ENCODE results near the gene TBC1D22A. TPM values are rescaled to one million over a fixed set of nuclear protein-coding genes. Genes with fewer than 3 reads are reported as not detected.

The TBC1D22A gene
- total and polyA plus RNA-seq, 8 donors: 12.0 to 17.6 (median 15.3) TPM

- DNase-seq (no peak), FAIRE-seq (no peak), ATAC-seq (no peak)
- Histone ChIP-seq H3K4me3 (no peak overlapping the region), H3K36me3 (peaks cover 0 to under 1% (median 0%) of the 10 kb centered on the region in 3 donors), H3K27ac (no peak overlapping the region), H3K4me1 (peaks cover 0 to 7% (median 0%) of the 10 kb centered on the region in 3 donors), H3K27me3 (no peaks in the 10 kb centered on the region), H3K9me3 (no peaks in the 10 kb centered on the region)
- intact Hi-C loops (cut with DNase I): no loop called here
- WGBS, 2 donors: 97 to 99% methylated on average over 7 of the region's 7 CpGs
- no peak for TF ChIP-seq CTCF (IDR thresholded peaks at IDR 0.05)
Observed at GRCh38 chr22:46865642-46866041, 103.2 kb downstream of the TBC1D22A start.

- no peak for TF ChIP-seq CTCF (IDR thresholded peaks at IDR 0.05)
- H3K4me1 ChIP-seq: peaks cover 0 to 7% (median 0%) of the 10 kb centered on the region in 3 donors
- no peaks in the 10 kb centered on the region for H3K27me3 ChIP-seq
- intact Hi-C loops (cut with DNase I): no loop called here
- H3K9me3 ChIP-seq: no peaks in the 10 kb centered on the region
- H3K36me3 ChIP-seq: peaks cover 0 to 4% (median 0%) of the 10 kb centered on the region in 3 donors
- H3K4me3 ChIP-seq: no peak overlapping the region
- no peak overlapping the region for H3K27ac ChIP-seq
- no peak for ATAC-seq
- 90 to 91% methylated on average over 8 of the region's 8 CpGs for WGBS, 2 donors
- FAIRE-seq: no peak
- DNase-seq: no peak
Observed at GRCh38 chr22:46866591-46866990, 104.1 kb downstream of the TBC1D22A start.

- 95 to 96% methylated on average over 4 of the region's 4 CpGs for WGBS, 2 donors
- TF ChIP-seq CTCF (IDR thresholded peaks at IDR 0.05): no peak
- Histone ChIP-seq H3K36me3 (peaks cover 0 to 4% (median 0%) of the 10 kb centered on the region in 3 donors), H3K27ac (no peak overlapping the region), H3K4me3 (no peak overlapping the region), H3K4me1 (peaks cover 0 to 7% (median 0%) of the 10 kb centered on the region in 3 donors), H3K27me3 (no peaks in the 10 kb centered on the region), H3K9me3 (no peaks in the 10 kb centered on the region)
- intact Hi-C loops (cut with DNase I): no loop called here
- no peak for ATAC-seq
- no peak for DNase-seq
- FAIRE-seq: no peak
Observed at GRCh38 chr22:46867106-46867505, 104.7 kb downstream of the TBC1D22A start.

- Histone ChIP-seq H3K27ac (no peak overlapping the region), H3K4me3 (no peak overlapping the region), H3K9me3 (no peaks in the 10 kb centered on the region), H3K27me3 (no peaks in the 10 kb centered on the region), H3K4me1 (no peaks in the 10 kb centered on the region), H3K36me3 (peaks cover 0 to 4% (median 0%) of the 10 kb centered on the region in 3 donors)
- ATAC-seq (no peak), FAIRE-seq (no peak), DNase-seq (no peak)
- TF ChIP-seq CTCF (IDR thresholded peaks at IDR 0.05): no peak
- 92 to 96% methylated on average over 5 of the region's 5 CpGs for WGBS, 2 donors
- intact Hi-C loops (cut with DNase I): no loop called here
Observed at GRCh38 chr22:46869329-46869728, 106.9 kb downstream of the TBC1D22A start.

GRCh38 chr22:46869831-46870441, 107.5 kb downstream of the TBC1D22A start:
- no peak for TF ChIP-seq CTCF (IDR thresholded peaks at IDR 0.05)
- DNase-seq: no peak
- Histone ChIP-seq H3K27me3 (no peaks in the 10 kb centered on the region), H3K9me3 (no peaks in the 10 kb centered on the region), H3K27ac (no peak overlapping the region), H3K36me3 (peaks cover 0 to 4% (median 0%) of the 10 kb centered on the region in 3 donors), H3K4me1 (no peaks in the 10 kb centered on the region), H3K4me3 (no peak overlapping the region)
- intact Hi-C loops (cut with DNase I): no loop called here
- FAIRE-seq: no peak
- WGBS, 2 donors: 89 to 97% methylated on average over 1 of the region's 1 CpG
- no peak for ATAC-seq
